Thoracic aorta (tissue), 2 donors: ENCODE results near the gene USP27X. TPM values are rescaled to one million over a fixed set of nuclear protein-coding genes. Genes with fewer than 3 reads are reported as not detected.

Experiments used
- ATAC-seq: fragments of 150-250 bp; one replicate; pipeline ENCODE4 v1.8.0; 2017; ENCODE audit warnings: low read depth; ENCODE audit not compliant: insufficient number of reproducible peaks, low FRiP score
- DNase-seq: peaks from one replicate; pipeline ENCODE4 v3.0.0-alpha.2; 2020; ENCODE audit warnings: low spot score
- H3K27ac ChIP-seq, 2 donors: fragments of 200-600 bp; sonication (generic); 1 replicate in 1 of 2; 2 replicates in 1 of 2; pipeline ENCODE4 v1.5.1; 2016; ENCODE audit warnings: mild to moderate bottlenecking in 2 of 2, moderate library complexity in 2 of 2
- H3K27me3 ChIP-seq: fragments of 200-600 bp; sonication (generic); replicated peaks from 2 replicates; pipeline ENCODE4 v1.6.0; 2016; ENCODE audit warnings: mild to moderate bottlenecking; ENCODE audit not compliant: insufficient read depth
- H3K36me3 ChIP-seq: fragments of 200-600 bp; sonication (generic); one replicate; pipeline ENCODE4 v1.5.1; 2016
- H3K4me1 ChIP-seq, 2 donors: fragments of 200-600 bp; sonication (generic); 1 replicate in 1 of 2; 2 replicates in 1 of 2; pipeline versions ENCODE4 v1.5.1 to v1.6.0; 2016; ENCODE audit warnings: low read depth in 2 of 2, mild to moderate bottlenecking in 1 of 2; ENCODE audit not compliant: control insufficient read depth in 1 of 2
- H3K4me3 ChIP-seq: fragments of 200-600 bp; sonication (generic); 2 replicates; pipeline ENCODE4 v1.5.1; 2016; ENCODE audit warnings: mild to moderate bottlenecking
- H3K9me3 ChIP-seq: fragments of 200-600 bp; sonication (generic); 2 replicates; pipeline ENCODE4 v1.5.1; 2016
- total RNA-seq, 2 donors: library from RNA; depleted of rRNA; stranded (reverse); fragments of >200 nt; gene quantifications; one replicate each; pipeline versions ENCODE4 v1.1.0 to v1.2.3, GENCODE V29; 2016
- TF ChIP-seq, protein P1 (sequence below): fragments of 200-600 bp; sonication (generic); IDR thresholded peaks from one replicate; pipeline ENCODE4 v1.5.1; 2019; ENCODE audit warnings: antibody characterized with exemption

The USP27X gene
- total RNA-seq, 2 donors from 2014 or later: 2.3 to 2.6 TPM

GRCh38 chrX:49845701-49846403 lies 33.4 kb upstream of the USP27X start:
- Histone ChIP-seq H3K9me3 (no peaks in the 10 kb centered on the region), H3K27me3 (no peaks in the 10 kb centered on the region), H3K36me3 (no peaks in the 10 kb centered on the region), H3K4me1 (no peaks in the 10 kb centered on the region), H3K27ac (no peak overlapping the region), H3K4me3 (no peak overlapping the region)
- no peak for ATAC-seq
- DNase-seq: no peak
- TF ChIP-seq, protein P1, sequence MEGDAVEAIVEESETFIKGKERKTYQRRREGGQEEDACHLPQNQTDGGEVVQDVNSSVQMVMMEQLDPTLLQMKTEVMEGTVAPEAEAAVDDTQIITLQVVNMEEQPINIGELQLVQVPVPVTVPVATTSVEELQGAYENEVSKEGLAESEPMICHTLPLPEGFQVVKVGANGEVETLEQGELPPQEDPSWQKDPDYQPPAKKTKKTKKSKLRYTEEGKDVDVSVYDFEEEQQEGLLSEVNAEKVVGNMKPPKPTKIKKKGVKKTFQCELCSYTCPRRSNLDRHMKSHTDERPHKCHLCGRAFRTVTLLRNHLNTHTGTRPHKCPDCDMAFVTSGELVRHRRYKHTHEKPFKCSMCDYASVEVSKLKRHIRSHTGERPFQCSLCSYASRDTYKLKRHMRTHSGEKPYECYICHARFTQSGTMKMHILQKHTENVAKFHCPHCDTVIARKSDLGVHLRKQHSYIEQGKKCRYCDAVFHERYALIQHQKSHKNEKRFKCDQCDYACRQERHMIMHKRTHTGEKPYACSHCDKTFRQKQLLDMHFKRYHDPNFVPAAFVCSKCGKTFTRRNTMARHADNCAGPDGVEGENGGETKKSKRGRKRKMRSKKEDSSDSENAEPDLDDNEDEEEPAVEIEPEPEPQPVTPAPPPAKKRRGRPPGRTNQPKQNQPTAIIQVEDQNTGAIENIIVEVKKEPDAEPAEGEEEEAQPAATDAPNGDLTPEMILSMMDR: no peak

DNA sequence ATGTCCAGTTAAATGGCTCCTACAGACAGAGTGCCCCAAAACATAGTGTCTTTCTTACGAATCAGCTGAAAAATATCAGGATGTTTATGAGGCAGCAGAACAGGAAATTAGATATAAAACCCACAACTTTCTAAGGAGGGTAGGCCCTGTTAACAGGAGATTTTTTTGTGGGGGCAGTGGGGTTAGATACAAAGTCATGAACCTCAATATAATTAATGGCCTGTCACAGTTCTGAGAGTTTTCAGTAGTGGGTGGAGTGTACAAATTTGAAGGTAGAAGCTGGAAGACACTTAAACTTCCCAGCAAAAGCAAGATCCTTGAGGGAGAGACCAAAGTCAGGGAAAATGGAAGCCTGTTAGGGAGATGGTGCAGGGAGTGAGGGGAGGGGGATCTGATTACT lies 32.8 kb upstream of the USP27X start:
- DNase-seq (no peak), ATAC-seq (no peak)
- H3K4me3 ChIP-seq: no peak overlapping the region
- H3K36me3 ChIP-seq: no peaks in the 10 kb centered on the region
- TF ChIP-seq, protein P1: no peak
- H3K27ac ChIP-seq: no peak overlapping the region
- H3K9me3 ChIP-seq: no peaks in the 10 kb centered on the region
- no peaks in the 10 kb centered on the region for H3K4me1 ChIP-seq
- H3K27me3 ChIP-seq: no peaks in the 10 kb centered on the region

DNA sequence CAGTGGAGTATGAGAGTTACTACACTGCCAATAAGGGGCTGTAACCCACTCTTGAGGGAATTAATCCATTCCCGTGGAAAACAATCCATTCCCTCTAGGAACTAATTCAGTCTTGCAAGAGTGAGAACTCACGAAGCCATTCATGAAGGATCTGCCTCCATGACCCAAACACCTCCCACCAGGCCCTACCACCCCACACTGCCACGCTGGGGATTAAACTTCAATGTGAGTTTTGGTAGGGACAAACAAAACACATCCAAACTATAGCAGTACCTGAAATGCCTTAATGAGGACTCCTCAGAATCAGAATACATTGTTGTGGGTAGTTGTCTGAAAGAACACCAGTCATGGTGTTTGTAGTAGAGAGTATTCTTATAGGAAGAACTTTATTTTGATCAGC lies 31.0 kb upstream of the USP27X start:
- H3K9me3 ChIP-seq: no peaks in the 10 kb centered on the region
- H3K27me3 ChIP-seq: no peaks in the 10 kb centered on the region
- H3K27ac ChIP-seq: no peak overlapping the region
- DNase-seq (no peak), ATAC-seq (no peak)
- TF ChIP-seq, protein P1: no peak
- H3K4me3 ChIP-seq: no peak overlapping the region
- no peaks in the 10 kb centered on the region for H3K36me3 ChIP-seq
- H3K4me1 ChIP-seq: no peaks in the 10 kb centered on the region

GRCh38 chrX:49850028-49850427 lies 29.3 kb upstream of the USP27X start:
- DNase-seq: no peak
- H3K27me3 ChIP-seq: no peaks in the 10 kb centered on the region
- ATAC-seq: no peak
- H3K4me1 ChIP-seq: no peaks in the 10 kb centered on the region
- TF ChIP-seq, protein P1: no peak
- H3K4me3 ChIP-seq: no peak overlapping the region
- no peaks in the 10 kb centered on the region for H3K9me3 ChIP-seq
- H3K36me3 ChIP-seq: no peaks in the 10 kb centered on the region
- no peak overlapping the region for H3K27ac ChIP-seq

DNA sequence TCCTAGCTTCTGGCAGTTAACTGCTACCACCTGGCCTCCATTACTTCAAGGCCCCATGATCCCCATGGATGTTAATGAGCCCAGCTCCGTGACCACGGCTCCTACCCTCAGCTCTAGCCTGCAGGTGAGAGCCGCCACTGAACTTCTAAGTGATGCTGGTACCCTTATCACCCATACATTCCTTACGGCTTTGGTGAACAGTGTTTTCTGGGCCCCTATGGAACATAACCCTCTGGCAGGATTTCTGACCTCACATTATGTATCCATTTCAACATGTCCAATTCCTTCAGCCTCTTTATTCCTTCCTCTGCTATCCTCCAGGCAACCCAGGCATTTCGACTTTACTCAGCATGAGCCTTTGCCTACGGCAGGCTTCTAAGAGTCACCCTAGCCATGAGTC lies 25.6 kb upstream of the USP27X start:
- H3K27ac ChIP-seq: no peak overlapping the region
- no peaks in the 10 kb centered on the region for H3K9me3 ChIP-seq
- ATAC-seq: no peak
- TF ChIP-seq, protein P1: no peak
- no peaks in the 10 kb centered on the region for H3K36me3 ChIP-seq
- no peaks in the 10 kb centered on the region for H3K4me1 ChIP-seq
- H3K27me3 ChIP-seq: no peaks in the 10 kb centered on the region
- no peak overlapping the region for H3K4me3 ChIP-seq
- DNase-seq: no peak
